Hepatic stellate cell (primary cell): Measurements from ENCODE around the gene MED13L.

Experiments
- DNase-seq: peaks from one replicate; pipeline ENCODE4 v3.0.0; 2011; ENCODE audit warnings: low spot score

Gene MED13L

DNA sequence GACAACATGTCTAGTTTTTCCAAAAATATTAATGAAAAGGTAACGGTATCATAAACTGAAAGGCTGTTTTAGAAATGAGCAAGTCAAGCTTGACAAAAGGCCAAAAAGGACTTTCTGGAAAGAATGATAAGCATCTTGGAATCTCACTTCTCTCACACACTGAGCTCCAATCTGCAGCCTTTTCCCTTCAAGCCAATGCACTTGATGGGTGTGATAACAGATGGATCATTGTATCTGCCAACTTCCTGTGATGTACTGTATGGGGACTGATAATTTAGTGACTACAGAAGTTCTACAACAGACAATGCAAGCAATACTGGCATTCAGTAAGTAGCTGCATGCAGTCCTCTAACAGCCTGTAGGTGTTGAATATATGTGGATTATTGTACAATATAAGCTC is 147.1 kb downstream of the MED13L start:
- DNase-seq = no peak

DNA sequence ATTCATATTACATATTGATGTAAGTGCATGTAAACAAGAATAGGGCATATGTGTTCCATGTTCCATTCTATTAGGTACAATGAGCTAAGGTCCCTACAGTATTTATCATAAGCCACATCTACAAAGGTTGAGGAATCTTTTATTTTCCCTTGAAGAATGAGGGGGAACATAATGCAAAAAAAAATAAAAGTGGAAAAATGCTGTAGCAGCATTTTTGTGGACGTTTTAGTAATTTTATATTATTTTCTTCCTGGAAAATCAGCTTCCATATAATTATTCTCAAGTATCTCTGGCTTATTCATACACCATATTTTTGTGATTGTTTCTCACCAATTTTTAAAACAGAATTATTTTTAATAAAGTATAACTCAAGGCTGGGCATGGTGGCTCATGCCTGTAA is 148.7 kb downstream of the MED13L start:
- no peak for DNase-seq

DNA sequence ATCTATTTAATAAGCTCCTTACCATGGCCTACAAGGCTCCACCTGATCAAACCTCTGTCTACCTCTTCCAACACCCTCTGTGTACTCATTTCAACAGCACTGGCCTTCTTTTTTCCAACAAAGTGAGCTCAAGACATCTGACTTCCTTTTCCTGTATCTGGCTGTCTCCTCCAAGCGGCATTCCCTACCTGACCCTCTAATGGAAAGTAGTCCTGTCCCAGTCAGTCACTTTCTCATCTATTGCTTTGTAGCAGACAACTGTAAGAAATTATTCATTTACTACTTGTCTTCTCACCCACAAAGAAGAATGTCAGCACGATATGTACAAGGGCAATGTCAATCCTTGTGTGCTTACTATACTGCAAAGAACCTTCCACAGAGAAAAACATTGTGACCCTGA is 149.6 kb downstream of the MED13L start:
- DNase-seq = no peak

DNA sequence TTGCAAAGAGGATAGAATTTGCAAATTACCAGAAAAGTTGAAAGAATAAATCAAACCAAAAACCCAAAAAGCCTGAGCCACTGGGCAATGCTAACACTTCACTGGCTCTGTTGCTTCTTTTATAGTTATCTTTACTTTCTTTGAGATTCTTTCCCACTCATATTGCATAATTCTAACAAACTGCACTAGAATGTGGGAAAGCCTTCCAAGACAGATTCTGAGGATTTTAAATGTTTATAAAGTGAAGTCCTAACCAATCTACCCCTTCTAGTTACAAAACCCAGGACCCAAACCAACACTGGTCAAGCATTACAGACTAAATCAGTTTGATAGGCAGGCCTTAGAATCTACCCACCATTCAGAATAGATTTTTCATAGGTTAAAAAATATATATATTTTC is 150.9 kb downstream of the MED13L start:
- no peak for DNase-seq

DNA sequence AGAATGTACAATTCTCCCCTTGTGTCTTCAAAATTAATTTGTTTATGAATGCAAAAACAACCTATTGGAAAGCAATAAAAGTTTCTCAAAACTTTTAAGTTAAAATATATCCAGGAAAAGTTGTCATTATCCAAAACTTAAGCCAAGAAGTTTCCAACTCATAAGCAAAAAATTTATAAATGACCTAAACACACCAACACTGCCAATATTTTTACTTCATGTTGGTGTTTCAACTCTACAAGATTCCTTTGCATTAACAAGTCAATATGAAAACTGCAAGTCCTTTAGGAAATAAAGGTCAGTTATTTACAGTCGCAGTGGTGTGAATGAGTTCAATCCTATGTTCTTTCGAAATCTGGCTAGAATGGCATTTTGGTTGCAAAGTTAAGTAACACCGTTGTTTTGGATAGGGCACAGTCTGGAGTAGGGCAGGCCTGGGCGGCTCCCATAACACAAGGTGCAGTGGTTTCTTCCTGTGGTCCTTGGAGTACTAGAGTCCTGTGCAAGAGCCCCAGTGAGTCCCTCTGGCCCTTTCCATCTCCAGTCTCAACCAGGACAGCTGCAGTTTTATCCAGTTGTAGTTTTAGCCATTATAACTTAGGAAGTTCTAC is 151.4 kb downstream of the MED13L start:
- DNase-seq = no peak

DNA sequence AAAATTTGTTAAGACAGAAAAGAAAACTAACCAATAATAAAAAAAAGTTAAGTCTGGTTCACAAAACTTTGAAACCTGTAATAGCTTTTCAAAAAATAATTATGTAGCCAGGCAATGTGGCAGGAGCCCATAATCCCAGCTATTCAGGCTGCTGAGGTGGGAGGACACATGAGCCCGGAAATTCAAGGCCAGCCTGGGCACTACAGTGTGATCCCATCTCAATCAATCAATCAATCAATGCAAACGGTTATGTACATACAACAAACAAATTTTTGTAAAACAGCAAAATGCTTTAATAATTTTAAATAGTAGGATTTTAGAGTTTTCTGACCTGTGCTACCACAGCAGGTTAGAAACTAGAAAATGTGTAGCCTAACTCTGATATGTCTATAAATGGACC is 152.4 kb downstream of the MED13L start:
- no peak for DNase-seq

DNA sequence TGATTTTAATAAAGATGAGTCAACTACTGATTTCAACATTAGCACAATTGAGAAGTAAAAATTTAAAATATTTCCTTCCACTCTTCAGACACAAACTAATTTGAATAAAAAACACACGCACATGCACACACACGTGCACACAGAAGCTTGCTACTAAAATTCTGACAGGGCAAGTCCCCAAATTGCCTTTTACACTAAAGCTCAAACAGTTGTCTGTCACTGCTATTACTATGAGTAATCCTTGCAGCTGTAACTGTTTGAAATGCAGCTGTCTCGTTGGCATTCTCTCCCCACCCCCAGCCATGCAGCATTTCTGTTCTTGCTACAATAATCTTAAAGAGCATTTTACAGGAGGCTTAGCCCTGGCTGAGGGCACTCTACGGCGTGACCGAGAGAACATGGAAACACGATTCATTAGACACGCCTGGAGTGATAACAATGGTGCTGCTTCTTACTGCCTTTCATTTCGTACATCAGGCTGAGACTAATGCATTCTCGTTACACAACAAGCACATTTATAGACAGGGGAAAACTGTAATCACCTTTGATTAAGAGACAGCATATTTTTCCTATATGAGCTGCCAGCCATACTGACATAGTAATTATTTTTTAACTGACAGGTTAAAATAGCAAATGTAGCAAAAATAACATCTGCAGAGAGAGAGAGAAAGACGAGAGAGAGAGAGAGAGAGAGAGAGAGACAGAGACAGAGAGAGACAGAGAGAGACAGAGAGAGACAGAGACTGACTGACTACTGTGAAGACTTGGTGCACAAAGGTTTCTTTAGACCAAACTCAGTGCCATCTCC is 153.8 kb downstream of the MED13L start:
- peak; percentile 21 for DNase-seq

DNA sequence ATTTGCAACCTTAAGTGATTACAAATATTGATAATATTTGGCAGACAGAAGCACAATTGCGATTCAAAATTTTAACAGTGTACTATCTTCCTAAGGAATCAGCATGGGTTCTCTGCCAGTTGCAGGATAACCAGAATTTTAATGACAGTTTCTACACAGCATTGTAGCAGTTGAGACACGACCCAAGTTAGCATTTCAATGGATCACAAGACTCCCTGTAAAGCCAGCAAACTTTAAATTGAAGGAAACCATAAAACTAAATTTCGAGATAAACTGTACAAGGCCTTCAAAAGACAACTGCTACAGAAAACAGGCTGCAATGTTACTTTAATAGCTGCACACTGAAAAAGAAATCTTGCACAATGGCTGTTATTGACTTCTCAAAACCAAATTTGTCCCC is 154.9 kb downstream of the MED13L start:
- DNase-seq = no peak

DNA sequence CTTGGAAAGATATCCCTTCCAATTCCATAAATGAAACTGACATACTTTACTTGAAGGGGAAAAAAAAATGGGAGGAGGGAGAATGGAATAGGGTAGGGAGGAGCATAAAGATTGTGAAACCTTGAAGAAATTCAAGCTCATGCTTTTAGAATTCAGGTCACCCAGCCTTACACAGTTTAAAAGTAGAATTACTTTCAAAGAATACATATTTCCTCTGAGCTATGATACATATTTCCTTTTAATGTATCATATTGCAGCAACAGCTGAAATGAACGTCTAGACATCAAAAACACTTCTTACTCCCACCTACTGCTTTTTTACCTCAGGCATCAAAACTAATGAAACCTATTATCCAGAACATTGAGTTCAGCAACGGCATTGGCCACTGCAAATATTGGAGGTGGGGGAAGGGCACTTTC is 156.0 kb downstream of the MED13L start:
- peak; percentile 12 for DNase-seq

DNA sequence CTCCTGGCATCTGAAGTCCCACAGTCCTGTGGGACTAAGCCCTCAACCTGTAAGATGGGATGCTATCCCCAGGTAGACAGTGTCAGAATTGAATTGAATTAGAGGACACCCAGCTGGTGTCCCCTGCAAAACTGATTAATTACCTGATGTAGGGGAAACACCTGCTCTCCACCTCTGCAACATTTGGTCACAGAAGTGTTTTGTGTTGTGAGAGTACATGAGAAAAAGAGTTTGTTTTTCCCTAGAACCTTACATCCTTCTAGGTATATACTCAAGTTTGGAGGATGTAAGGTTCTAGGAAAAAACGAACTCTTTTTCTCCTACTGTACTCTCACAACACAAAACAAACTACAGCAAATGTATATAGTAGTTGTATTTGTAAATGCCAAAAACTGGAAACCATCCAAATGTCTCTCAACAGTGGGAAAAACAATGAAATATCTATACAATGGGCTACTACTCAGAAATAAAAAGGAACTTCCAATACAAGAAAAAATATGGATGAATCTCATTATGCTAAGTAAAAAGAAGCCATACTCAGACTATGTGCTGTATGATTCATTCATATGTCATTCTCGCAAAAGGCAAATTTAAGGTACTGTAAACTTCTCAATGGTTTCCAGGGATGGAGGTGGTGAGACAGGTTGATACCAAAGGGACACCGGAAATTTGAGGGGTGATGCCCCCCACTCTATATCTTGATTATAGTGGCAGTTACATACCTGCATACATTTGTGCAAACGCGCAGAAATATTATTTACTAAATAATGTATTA is 160.7 kb downstream of the MED13L start:
- no peak for DNase-seq

DNA sequence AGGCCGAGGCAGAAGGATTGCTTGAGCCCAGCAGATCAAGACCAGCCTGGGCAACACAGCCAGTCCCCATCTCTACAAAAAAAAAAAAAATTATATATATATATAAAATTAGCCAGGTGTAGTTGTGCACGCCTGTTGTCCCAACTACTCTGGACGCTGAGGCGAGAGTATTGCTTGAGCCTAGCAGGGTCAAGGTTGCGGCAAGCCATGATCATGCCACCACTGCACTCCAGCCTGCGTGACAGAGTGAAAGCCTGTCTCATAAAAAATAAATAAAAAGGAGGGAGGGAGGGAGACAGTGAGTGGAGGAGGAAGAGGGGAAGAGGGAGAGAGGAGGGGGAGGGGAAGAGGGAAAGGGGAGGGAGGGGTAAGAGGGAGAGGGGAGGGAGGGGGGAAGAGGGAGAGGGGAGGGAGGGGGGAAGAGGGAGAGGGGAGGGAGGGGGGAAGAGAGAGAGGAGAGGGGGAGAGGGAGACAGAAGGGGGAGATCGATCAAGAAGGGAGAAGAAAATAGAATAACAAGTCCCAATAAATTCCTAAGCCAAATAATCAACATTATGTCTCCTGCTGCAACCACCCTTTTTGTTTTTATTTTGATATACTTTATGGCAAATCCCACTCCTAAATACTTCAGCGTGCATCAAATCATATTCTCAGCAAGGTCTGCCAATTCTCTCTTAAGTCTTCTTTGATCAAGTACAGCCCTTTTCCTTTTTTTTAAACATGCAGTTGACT is 163.9 kb downstream of the MED13L start:
- DNase-seq = no peak

DNA sequence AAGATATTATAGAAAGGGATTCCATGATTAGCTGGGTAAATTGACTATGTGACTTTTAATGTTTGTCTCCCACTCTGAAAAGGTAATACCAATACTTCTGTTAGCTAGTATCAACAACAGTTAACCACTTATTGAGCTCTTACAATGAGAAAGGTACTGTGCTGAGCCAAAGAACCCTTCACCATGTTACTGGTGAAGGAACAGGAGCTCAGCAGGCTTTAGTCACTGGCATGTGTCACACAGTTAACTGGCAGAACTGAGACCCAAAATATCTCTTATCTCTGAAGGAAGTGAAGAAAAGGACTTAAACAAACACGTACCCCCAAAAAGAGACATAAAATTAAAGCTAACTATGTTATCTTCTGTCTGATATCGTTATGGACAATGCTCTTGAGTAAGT is 170.6 kb downstream of the MED13L start:
- DNase-seq = no peak

DNA sequence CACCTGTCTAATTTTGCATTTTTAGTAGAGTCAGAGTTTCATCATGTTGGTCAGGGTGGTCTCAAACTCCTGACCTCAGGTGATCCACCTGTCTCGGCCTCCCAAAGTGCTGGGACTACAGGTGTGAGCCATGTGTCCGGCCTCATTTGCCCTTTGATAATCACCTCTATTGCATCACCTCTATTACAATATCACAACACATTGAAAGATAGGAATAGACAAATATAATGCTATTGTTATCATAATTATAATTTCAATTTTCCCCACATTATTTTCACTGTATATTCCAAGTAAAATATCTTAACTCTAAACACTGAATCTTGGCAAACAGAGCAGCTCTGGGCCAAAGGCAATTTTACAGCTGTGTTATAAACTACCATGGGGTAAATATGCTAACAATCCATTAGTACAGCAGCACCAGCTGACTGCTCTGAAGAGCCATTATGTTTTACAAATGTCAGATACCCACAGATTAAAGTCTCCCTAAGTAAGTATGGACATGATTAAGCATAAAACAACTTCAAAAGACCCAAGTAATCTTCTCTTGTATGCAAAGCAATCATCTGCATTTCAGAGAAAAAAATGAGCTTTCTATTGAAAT is 173.2 kb downstream of the MED13L start:
- DNase-seq = no peak

DNA sequence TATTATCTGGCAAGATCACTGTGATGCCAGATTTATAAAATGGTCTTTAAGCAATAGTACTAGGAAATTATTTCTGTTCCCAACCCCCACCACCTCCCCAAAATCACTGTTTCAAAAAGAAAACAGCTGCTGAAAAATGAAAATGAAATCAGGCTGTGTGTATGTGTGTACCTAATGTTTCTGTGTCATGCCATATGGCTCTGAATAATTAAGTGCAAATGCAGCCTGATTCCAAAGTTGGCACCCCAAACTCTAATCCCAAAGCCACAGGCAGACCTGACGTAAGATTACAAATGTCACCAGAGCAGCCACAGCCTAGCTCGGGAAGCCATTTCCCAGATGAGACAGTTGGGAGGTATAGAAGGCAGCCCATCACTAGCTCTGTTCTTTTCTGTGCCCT is 175.5 kb downstream of the MED13L start:
- DNase-seq = no peak

DNA sequence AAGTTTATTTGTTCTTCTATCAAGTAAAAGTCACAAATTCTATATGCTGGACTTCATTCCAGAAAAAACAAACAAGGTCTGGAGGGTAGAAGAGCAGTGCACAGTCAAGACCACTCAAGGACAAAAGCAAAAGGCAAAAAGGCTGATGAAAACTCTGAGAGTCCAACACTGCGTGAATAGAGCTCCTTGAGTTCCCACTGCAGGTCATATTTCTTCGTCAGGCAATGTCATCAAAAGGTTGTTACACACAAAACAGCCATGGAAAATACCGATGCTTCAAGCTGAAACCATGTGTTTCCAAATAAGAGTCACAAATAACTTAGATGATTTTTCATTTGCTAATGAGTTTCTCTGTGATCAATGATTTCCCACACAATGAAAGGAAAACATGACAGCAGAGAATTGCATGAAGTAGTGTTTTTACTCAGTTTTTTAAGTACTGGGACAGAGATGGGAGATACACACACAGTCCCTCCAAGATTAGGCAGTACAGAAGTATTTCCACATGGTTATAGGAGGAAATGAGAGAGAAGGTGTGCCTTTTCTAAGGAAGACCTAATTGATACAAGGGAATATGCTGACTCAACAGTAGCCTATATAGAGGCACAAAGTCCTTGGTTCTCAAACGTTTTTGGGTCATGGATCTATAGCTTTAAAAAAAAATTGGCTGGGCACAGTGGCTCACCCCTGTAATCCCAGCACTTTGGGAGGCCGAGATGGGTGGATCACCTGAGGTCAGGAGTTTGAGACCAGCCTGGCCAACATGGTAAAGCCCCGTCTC is 177.7 kb downstream of the MED13L start:
- DNase-seq = no peak

DNA sequence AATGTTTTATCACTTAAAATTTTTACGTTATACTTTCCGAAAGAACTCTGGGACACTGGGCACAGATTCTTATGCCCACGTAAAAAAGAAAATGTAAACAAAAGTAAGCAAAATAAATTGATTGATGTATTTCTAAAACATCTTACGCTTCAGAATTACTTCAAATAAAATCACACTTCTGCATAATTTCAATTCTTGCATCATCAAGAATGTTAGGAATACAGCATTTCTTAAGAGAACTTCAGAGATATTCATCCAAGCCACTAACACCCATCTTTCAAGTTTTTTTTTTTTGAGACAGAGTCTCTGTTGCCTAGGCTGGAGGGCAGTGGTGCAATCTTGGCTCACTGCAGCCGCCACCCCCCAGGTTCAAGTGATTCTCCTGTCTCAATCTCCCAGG is 180.6 kb downstream of the MED13L start:
- DNase-seq = no peak

DNA sequence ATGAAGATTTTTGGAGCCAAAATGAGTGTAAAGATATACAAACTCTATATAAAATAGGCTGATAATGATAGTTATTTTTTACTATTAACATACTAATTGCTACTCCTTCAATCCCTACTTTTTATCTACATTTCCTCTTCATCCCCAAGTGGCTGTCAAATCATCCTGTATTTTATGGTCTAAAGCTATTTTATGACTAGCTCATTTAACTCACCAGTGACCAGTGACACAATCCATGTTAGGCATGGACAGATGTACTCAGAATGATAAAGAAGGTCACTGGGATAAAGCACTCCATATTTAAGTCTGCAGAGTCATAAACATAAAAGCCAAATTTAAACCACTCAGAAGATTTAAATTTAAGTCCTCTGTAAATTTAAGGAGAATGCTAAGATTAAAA is 183.0 kb downstream of the MED13L start:
- DNase-seq = no peak

DNA sequence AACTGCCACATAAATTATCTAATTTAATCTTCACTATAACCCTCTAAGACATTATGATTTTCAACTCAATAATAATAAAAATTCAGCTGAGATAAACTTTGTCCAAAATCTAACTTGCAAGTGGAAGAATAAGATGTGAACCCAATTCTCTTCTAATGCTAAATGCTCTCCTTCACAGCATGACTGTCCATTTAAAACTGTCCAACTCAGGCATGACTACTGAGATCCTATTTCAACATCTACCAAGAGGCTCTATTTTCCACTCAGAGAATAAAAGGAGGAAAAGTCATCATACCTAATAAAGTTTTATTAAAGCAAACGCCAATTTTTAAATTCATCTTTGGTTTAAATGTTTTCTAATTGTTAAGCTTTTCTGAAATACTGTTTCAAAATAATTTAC is 183.6 kb downstream of the MED13L start:
- no peak for DNase-seq

DNA sequence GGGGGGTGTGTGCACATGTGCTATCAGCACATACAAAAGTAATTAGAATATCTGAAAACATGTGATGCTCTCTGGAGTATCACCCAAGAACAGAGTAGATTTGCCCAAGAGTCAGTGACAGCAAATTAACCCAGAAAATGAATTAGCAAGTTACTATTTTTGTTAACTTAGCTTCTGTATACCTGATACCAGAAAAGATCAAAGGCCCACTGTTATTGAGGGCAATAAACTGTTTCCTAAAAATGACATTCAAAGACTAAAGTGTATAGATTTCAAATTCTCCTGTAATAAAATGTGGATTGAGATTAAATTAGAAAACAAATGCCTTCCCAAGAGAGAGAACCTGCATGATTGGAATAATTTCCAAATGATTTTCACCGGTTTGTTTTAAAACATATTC is 184.7 kb downstream of the MED13L start:
- no peak for DNase-seq

DNA sequence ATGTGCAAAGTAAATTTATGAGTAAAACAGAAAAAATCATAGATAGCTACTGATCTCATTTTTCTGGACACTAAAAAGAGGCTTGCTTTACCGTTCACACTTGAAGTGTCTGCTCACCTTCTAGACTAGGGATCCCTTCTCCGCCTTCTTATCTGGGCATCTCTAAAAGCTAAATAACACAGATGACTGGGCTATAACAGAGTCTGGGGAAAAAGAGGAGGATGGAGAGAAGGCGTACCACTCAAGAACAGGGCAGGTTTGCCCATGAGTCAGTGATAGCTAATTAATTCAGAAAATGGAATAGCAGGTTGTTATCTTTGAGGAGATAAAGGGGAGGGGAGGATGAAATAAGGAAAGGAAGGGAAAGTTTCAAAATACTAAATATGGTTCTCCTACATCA is 185.3 kb downstream of the MED13L start:
- DNase-seq = no peak

DNA sequence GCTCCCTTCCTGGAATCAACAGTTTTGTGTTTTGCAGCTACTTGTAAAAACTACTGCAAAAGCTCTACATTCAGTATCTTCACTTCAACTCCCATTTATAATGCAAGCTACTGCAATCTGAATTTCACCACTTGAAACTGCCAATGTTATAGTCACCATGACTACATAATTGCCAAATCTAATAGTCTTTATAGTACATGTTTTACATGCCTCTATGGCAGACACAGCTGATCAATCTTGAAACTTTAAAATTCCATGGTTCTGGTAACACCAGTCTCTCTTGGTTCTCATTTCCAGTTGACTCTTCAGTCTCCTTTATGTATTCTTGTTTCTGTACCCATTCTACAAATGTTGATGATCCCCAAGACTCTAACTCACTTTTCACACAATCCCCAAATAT is 185.9 kb downstream of the MED13L start:
- DNase-seq = no peak
